Effector memory CD8-positive, alpha-beta T cell (primary cell): Measurements from ENCODE around the gene OPCML.

Experiments
- ATAC-seq: fragments of 150-1000 bp; cut with Tn5 transposase; replicated peaks from 2 replicates; pipeline ENCODE4 v1.10.0; 2021; ENCODE audit warnings: mild to moderate bottlenecking, moderate library complexity
- DNase-seq, 3 experiments: peaks; one replicate each; pipeline ENCODE4 v3.0.0; 2021
- H3K27ac Mint-ChIP-seq, 2 donors: one replicate each; pipeline ENCODE4 v1.8.0; 2022; ENCODE audit warnings: mild to moderate bottlenecking in 2 of 2, mixed read lengths in 2 of 2, moderate library complexity in 2 of 2
- H3K27me3 Mint-ChIP-seq, 2 donors: one replicate each; pipeline ENCODE4 v1.8.0; 2022; ENCODE audit warnings: mixed read lengths in 2 of 2
- H3K36me3 Mint-ChIP-seq: one replicate; pipeline ENCODE4 v1.8.0; 2022; ENCODE audit warnings: mild to moderate bottlenecking, moderate library complexity, mixed read lengths; ENCODE audit not compliant: insufficient read depth
- H3K4me1 Mint-ChIP-seq, 2 donors: one replicate each; pipeline ENCODE4 v1.8.0; 2022; ENCODE audit warnings: low read depth in 2 of 2, mixed read lengths in 2 of 2
- H3K4me3 Mint-ChIP-seq, 2 donors: one replicate each; pipeline ENCODE4 v1.8.0; 2022; ENCODE audit warnings: mild to moderate bottlenecking in 2 of 2, mixed read lengths in 2 of 2, moderate library complexity in 2 of 2
- H3K9me3 Mint-ChIP-seq, 2 donors: one replicate each; pipeline ENCODE4 v1.8.0; 2022; ENCODE audit warnings: mixed read lengths in 2 of 2

The OPCML gene

DNA sequence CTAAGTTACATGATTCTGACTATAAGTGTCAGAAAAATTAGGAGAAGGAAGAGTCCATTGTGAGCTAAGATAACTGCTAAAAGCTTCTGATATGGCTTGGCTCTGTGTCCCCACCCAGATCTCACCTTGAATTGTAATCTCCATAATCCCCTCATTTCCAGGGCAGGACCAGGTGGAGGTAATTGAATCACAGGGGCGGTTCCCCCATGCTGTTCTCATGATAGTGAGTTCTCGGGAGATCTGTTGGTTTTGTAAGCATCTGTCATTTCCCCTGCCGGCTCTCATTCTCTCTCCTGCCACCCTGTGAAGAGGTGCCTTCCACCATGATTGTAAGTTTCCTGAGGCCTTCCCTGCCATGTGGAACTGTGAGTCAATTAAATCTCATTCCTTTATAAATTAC, 230.2 kb downstream of the OPCML start:
- Mint-ChIP-seq H3K36me3 (no peaks in the 10 kb centered on the region), H3K4me3 (no peak overlapping the region), H3K9me3 (peaks cover 5 to 17% of the 10 kb centered on the region in 2 donors), H3K27me3 (no peaks in the 10 kb centered on the region), H3K4me1 (no peaks in the 10 kb centered on the region), H3K27ac (no peak overlapping the region)
- no peak for DNase-seq
- no peak for ATAC-seq

DNA sequence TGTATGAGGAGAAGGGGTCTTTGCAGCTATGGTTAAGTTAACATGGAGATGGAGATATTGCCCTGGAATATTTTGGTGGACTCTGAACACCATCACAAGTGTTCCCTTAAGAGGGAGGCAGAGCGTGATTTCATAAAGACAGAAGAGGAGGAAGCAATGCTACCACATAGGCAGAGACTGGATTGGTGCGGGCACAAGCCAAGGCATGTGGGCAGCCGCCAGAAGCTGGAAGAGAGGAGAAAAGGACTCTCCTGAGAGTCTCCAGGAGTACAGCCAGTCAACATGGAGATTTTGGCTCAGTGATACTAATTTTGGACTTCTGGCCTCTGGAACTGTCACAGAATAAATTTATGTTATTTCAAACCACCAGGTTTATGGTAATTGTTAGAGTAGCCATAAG, 231.6 kb downstream of the OPCML start:
- no peaks in the 10 kb centered on the region for H3K4me1 Mint-ChIP-seq
- no peaks in the 10 kb centered on the region for H3K27me3 Mint-ChIP-seq
- H3K36me3 Mint-ChIP-seq: no peaks in the 10 kb centered on the region
- H3K4me3 Mint-ChIP-seq: no peak overlapping the region
- no peak for ATAC-seq
- peaks cover 3 to 13% of the 10 kb centered on the region in 2 donors for H3K9me3 Mint-ChIP-seq
- no peak overlapping the region for H3K27ac Mint-ChIP-seq
- no peak for DNase-seq

DNA sequence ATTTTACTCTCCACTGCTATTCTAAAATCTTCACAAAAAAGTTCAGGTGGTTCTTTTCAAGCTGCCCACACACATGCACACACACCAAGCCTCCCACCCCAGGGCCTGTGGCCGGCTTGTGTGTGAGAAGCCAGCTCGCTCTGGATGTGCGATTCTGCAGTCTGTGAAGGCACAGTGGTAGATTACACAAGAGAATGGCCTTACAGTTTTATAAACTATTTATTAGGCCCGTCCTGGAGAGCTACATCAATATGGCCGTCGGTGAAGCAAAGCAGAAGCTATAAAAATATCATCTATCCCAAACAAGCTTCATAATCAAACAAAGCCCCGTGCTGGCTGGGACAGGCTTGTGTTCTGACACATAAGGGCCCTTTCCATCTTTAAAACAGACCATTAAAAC, 240.5 kb downstream of the OPCML start:
- Mint-ChIP-seq H3K4me1 (no peaks in the 10 kb centered on the region), H3K4me3 (no peak overlapping the region), H3K9me3 (peaks cover 8 to 24% of the 10 kb centered on the region in 2 donors), H3K27me3 (no peaks in the 10 kb centered on the region), H3K36me3 (no peaks in the 10 kb centered on the region), H3K27ac (no peak overlapping the region)
- ATAC-seq: no peak
- DNase-seq: no peak

DNA sequence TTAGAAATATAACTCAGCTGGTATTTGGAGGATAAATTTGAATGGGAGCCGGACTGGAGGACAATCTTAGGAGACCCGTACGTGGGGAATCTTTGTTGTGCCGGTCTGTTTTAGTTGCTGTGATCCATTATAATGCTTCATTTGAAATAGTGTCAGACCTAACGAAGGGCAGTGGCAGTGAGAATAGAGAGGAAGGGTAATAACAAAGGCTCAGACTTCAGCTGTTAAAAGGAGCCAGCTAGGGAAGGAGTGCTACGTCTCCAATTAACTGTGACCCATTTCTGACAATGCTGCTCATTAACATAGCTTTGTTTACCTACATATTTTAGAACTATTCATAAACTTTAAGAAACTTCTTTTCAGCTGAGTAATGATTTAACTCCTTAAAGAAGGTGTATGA, 246.9 kb downstream of the OPCML start:
- Mint-ChIP-seq H3K36me3 (no peaks in the 10 kb centered on the region), H3K9me3 (peaks cover 12 to 37% of the 10 kb centered on the region in 2 donors), H3K27ac (no peak overlapping the region), H3K4me3 (no peak overlapping the region), H3K4me1 (no peaks in the 10 kb centered on the region), H3K27me3 (no peaks in the 10 kb centered on the region)
- ATAC-seq (no peak), DNase-seq (no peak)

DNA sequence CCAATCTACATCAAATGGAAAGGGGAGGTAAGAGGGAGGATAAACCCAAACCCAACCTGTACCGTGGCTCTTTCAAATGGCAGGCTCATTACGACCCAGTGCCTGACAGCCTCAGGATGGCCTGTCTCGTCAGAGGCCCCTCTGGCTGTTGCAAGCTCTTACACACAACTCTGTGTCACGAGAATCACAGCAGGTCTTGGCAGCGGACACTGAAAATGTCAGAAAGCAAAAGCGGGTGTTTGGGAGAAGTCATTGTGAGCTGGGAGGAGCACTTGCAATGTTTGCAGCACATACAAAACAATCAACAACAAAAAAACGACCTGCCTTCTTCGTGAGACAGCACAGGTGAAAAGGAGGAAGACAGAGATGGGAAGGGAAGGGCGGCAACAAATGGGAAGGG, 248.1 kb downstream of the OPCML start:
- no peak for ATAC-seq
- Mint-ChIP-seq H3K27me3 (no peaks in the 10 kb centered on the region), H3K9me3 (peaks cover 12 to 29% of the 10 kb centered on the region in 2 donors), H3K27ac (no peak overlapping the region), H3K4me3 (no peak overlapping the region), H3K36me3 (no peaks in the 10 kb centered on the region), H3K4me1 (no peaks in the 10 kb centered on the region)
- DNase-seq: no peak

DNA sequence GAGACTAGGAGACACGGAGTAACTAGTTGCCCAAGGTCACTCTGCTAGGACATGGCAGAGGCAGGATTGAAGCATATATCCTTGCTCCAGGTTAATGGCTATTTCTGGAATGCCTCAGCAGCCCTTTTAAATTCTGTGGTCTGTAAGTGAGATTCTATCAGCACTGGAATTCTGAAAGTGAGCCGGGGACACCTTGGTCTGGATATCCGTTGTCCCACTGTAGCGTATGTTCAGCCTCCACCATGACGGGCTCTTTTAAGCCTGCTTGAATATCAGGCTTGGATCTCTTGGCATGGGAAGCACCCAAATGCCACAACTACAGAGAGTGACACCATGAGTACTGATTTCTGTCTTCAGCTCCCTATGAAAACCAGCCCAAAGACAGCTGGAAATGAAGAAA, 254.4 kb downstream of the OPCML start:
- no peaks in the 10 kb centered on the region for H3K36me3 Mint-ChIP-seq
- ATAC-seq (no peak), DNase-seq (no peak)
- H3K27ac Mint-ChIP-seq: no peak overlapping the region
- H3K4me3 Mint-ChIP-seq: no peak overlapping the region
- H3K9me3 Mint-ChIP-seq: peaks cover 4 to 8% of the 10 kb centered on the region in 2 donors
- no peaks in the 10 kb centered on the region for H3K4me1 Mint-ChIP-seq
- no peaks in the 10 kb centered on the region for H3K27me3 Mint-ChIP-seq

DNA sequence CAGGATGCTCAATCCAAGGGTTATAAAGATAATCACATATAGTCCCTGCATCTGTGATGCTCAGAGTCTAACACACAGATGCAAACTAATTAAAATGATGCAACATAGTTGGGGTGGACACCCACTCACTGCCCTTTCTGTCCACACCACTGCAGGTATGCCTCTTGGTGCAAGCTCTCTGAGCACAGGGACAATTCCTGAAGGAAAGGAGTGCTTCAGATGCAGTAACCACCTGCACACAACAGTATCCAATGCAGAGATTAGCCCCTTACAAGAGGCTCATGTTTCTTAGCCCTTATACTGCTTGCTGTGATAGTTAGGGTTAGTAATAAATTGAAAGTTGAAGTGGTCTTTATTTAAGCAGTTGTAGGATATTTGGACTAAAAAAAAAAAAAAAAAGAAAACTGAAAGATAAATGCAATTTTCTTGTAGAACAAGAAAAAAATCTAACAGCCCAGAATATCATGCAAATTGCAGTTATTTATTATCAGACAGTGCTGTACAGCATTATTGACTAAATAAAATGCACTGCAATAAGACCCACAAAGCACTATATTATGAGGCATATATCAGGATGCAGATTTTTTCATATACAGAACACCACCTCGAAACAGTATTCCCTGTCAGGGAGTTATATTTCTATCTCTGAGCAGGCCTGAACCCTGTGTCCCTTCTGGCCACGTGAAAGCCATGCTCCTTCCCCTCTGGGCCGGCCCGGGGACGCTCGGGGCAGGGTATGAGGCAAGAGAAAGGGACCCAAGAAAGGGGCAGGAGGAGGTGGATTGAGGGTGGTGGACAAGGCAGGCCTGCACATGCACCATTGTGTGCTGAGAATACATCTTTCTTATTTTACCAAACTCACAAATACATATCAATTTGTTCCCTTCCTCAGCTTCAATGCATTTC, 260.2 kb downstream of the OPCML start:
- H3K27me3 Mint-ChIP-seq: no peaks in the 10 kb centered on the region
- H3K27ac Mint-ChIP-seq: no peak overlapping the region
- H3K4me1 Mint-ChIP-seq: no peaks in the 10 kb centered on the region
- H3K4me3 Mint-ChIP-seq: no peak overlapping the region
- DNase-seq (no peak), ATAC-seq (no peak)
- H3K9me3 Mint-ChIP-seq: peaks cover 0 to 3% of the 10 kb centered on the region in 2 donors
- H3K36me3 Mint-ChIP-seq: no peaks in the 10 kb centered on the region

GRCh38 chr11:133271206-133271605, 261.1 kb downstream of the OPCML start:
- Mint-ChIP-seq H3K27me3 (no peaks in the 10 kb centered on the region), H3K4me3 (no peak overlapping the region), H3K27ac (no peak overlapping the region), H3K9me3 (peaks cover 0 to 3% of the 10 kb centered on the region in 2 donors), H3K36me3 (no peaks in the 10 kb centered on the region), H3K4me1 (no peaks in the 10 kb centered on the region)
- DNase-seq: no peak
- ATAC-seq: no peak

DNA sequence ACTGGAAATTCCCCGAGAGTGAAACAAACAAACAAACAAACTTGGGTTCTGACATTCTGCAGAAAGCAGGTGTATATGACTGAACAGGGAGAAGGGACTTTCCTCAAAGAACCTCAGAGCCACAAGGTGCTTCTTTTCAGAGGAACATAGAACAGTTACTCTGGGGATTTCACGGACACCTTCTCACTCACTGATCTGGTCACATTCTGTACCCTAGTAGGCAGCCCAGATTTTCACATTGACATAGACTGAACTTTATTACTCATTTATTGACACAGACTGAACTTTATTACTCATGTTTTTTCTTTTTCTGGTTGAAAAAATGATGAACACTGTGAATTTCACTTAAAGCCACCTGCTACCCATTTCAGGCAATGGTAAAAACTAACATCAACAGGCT, 263.0 kb downstream of the OPCML start:
- Mint-ChIP-seq H3K27me3 (no peaks in the 10 kb centered on the region), H3K27ac (no peak overlapping the region), H3K4me1 (no peaks in the 10 kb centered on the region), H3K36me3 (peaks cover 3% of the 10 kb centered on the region), H3K9me3 (peaks cover 3 to 11% of the 10 kb centered on the region in 2 donors), H3K4me3 (no peak overlapping the region)
- no peak for ATAC-seq
- no peak for DNase-seq

DNA sequence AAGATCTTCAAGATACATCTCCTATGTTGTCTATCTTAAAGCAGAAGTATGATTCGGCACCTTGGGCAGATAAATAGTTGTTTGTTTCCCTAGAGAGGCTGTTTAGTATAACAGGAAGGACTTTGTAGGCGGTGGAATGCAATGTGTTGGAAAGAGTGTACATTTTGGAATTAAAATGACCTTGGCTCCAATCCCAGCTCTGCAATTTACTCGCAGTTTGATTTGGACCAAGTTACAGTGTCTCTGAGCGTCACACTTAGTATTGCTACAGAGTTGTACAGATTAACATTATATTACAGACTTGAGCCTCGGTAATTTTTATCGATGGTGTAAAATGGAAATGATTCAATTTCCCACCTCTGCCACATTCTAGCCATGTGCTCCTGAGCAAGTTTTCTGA, 265.3 kb downstream of the OPCML start:
- Mint-ChIP-seq H3K27me3 (no peaks in the 10 kb centered on the region), H3K9me3 (peaks cover 4 to 11% of the 10 kb centered on the region in 2 donors), H3K4me1 (no peaks in the 10 kb centered on the region), H3K36me3 (peaks cover 3% of the 10 kb centered on the region), H3K4me3 (no peak overlapping the region), H3K27ac (no peak overlapping the region)
- ATAC-seq (no peak), DNase-seq (no peak)

DNA sequence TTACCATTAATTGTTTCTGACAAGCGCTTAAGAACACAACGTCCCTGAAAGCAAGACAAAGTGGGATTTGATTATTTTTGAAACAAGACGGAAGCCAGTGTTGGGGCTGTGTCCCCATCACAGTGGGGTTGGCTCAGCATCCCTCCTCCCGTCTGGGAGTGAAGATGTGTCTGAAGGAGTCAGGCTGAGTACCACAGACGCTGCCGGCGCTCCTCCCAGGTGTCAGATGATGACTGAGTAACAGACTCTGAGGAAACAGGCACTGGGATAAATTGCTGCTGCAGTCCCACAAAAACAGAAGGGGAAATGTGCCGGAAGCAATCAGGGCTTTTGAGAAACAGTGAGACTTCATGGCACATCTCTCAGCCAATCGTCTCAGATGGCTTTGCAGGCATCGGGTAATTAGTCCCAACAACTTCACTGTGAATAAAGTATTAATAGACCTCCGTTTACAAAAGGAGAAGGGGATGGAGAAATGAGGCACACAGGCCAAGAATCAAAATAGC, 266.7 kb downstream of the OPCML start:
- Mint-ChIP-seq H3K27ac (no peak overlapping the region), H3K9me3 (peaks cover 4 to 11% of the 10 kb centered on the region in 2 donors), H3K36me3 (peaks cover 3% of the 10 kb centered on the region), H3K4me3 (no peak overlapping the region), H3K4me1 (no peaks in the 10 kb centered on the region), H3K27me3 (no peaks in the 10 kb centered on the region)
- ATAC-seq (no peak), DNase-seq (no peak)

- Mint-ChIP-seq H3K36me3 (peaks cover 3% of the 10 kb centered on the region), H3K27me3 (no peaks in the 10 kb centered on the region), H3K4me1 (no peaks in the 10 kb centered on the region), H3K27ac (no peak overlapping the region), H3K4me3 (no peak overlapping the region), H3K9me3 (peaks cover 9 to 20% of the 10 kb centered on the region in 2 donors)
- no peak for ATAC-seq
- DNase-seq: no peak
Measured at GRCh38 chr11:133263332-133263731, 269.0 kb downstream of the OPCML start.

- no peak for ATAC-seq
- Mint-ChIP-seq H3K36me3 (no peaks in the 10 kb centered on the region), H3K4me1 (no peaks in the 10 kb centered on the region), H3K4me3 (no peak overlapping the region), H3K27me3 (no peaks in the 10 kb centered on the region), H3K27ac (no peak overlapping the region), H3K9me3 (peaks cover 12 to 17% of the 10 kb centered on the region in 2 donors)
- no peak for DNase-seq
Measured at GRCh38 chr11:133258751-133259150, 273.6 kb downstream of the OPCML start.

DNA sequence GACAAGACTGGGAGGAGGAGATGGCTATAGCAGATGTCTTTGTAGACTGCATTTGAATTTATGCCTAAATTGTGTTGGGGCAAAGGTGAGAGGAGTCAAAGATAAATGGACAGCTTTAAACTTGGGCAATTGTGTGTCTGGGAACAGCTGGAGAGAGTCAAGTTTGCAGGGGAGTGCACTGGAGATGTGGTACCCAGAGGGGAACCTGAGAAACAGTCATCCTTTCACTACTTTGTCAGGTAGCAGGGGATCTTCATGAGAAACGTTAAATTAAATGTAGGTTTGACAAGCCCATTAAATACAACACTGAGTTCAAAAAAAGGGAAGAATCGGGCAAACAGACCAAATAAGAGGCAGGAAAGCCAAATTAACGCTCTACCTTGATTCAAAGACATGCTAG, 277.7 kb downstream of the OPCML start:
- ATAC-seq: no peak
- peaks cover 6 to 10% of the 10 kb centered on the region in 2 donors for H3K9me3 Mint-ChIP-seq

More for the DNA sequence above, 277.7 kb downstream of the OPCML start:
- Mint-ChIP-seq H3K27me3 (no peaks in the 10 kb centered on the region), H3K4me3 (no peak overlapping the region), H3K4me1 (no peaks in the 10 kb centered on the region), H3K36me3 (no peaks in the 10 kb centered on the region), H3K27ac (no peak overlapping the region)
- DNase-seq: no peak
